ENCODE data around the gene INSYN2A.

DNA sequence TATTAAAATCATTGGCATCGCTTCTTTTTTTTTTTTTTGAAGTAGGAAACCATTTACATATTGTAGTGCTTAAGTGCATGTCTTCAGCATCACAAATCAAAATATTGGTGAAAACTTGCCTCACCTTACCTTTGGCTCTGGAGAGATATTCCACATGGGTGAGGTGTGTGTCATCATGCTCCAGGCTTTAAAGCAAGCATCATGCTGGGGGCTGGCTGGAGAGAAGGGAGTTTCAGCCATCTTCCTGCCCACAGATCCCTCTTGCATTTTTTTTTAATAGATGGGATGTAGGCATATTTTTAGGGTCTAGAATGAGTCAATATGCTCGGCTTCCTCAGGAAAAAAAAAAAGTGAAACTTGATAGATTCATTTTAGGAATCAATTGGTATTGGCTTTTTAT lies 2.3 kb upstream of the INSYN2A start:
- no peak for TF ChIP-seq POLR2AphosphoS5 (IDR thresholded peaks at IDR 0.05)
- TF ChIP-seq, protein P1, sequence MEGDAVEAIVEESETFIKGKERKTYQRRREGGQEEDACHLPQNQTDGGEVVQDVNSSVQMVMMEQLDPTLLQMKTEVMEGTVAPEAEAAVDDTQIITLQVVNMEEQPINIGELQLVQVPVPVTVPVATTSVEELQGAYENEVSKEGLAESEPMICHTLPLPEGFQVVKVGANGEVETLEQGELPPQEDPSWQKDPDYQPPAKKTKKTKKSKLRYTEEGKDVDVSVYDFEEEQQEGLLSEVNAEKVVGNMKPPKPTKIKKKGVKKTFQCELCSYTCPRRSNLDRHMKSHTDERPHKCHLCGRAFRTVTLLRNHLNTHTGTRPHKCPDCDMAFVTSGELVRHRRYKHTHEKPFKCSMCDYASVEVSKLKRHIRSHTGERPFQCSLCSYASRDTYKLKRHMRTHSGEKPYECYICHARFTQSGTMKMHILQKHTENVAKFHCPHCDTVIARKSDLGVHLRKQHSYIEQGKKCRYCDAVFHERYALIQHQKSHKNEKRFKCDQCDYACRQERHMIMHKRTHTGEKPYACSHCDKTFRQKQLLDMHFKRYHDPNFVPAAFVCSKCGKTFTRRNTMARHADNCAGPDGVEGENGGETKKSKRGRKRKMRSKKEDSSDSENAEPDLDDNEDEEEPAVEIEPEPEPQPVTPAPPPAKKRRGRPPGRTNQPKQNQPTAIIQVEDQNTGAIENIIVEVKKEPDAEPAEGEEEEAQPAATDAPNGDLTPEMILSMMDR (IDR thresholded peaks at IDR 0.05), result no peak
